ENCODE data around the gene DMPK. TPM values are rescaled to one million over a fixed set of nuclear protein-coding genes. Genes with fewer than 3 reads are reported as not detected.

Gene DMPK
- total RNA-seq = 36.0 TPM

GRCh38 chr19:45782162-45782691 is at the start of gene DMPK:
TSS of gene DMPK (minus strand) at chr19:45782490. CDS start at chr19:45782352, 138 bp downstream.

GRCh38 chr19:45814851-45815480 is 32.7 kb upstream of the DMPK start, which contains the start of gene RSPH6A:
TSS of gene RSPH6A (minus strand) at chr19:45815308. CDS start at chr19:45815176, 132 bp downstream.

GRCh38 chr19:45792470-45793177 is 10.3 kb upstream of the DMPK start, which contains the start of gene DMWD:
TSS of gene DMWD (minus strand) at chr19:45792845. CDS start at chr19:45792756, 89 bp downstream.

GRCh38 chr19:45768984-45769782 is 13.1 kb downstream of the DMPK start, which contains the start of gene SIX5:
TSS of gene SIX5 (minus strand) at chr19:45769252. CDS start at chr19:45768844, 408 bp downstream.

GRCh38 chr19:45733160-45733810 is 49.0 kb downstream of the DMPK start, which contains the start of gene MEIOSIN:
TSS of gene MEIOSIN (plus strand) at chr19:45733439. CDS start at chr19:45735377, 1,938 bp downstream.

GRCh38 chr19:45730368-45731288 is 51.7 kb downstream of the DMPK start, which contains the start of gene FBXO46:
TSS of gene FBXO46 (minus strand) at chr19:45730896. CDS start at chr19:45713495, 17,401 bp downstream.

Other genes with a start within 250 kb of the DMPK start
- gene OPA3, start 197.7 kb downstream of the DMPK start, total RNA-seq = 2.2 TPM
- gene GPR4, start 180.3 kb downstream of the DMPK start, total RNA-seq = 0.31 TPM
- gene EML2, start 143.1 kb downstream of the DMPK start, total RNA-seq = 55.1 TPM
- gene GIPR, start 114.3 kb downstream of the DMPK start, total RNA-seq = 0.31 TPM
- gene SNRPD2, start 90.5 kb downstream of the DMPK start, total RNA-seq = 84.5 TPM
- gene QPCTL, start 89.8 kb downstream of the DMPK start, total RNA-seq = 4.7 TPM
- 14.7 TPM for gene FBXO46, start 51.6 kb downstream of the DMPK start, total RNA-seq
- gene MEIOSIN, start 49.1 kb downstream of the DMPK start, total RNA-seq = not detected
- 0.63 TPM for gene SIX5, start 13.2 kb downstream of the DMPK start, total RNA-seq
- 85.8 TPM for gene DMWD, start 10.4 kb upstream of the DMPK start, total RNA-seq
- gene RSPH6A, start 32.8 kb upstream of the DMPK start, total RNA-seq = 0.31 TPM
- 33.5 TPM for gene SYMPK, start 80.7 kb upstream of the DMPK start, total RNA-seq
- gene FOXA3, start 81.8 kb upstream of the DMPK start, total RNA-seq = not detected
- 28.8 TPM for gene IRF2BP1, start 103.7 kb upstream of the DMPK start, total RNA-seq
- gene MYPOP, start 120.1 kb upstream of the DMPK start, total RNA-seq = 1.9 TPM
- not detected for gene NANOS2, start 132.3 kb upstream of the DMPK start, total RNA-seq
- gene NOVA2, start 191.4 kb upstream of the DMPK start, total RNA-seq = 28.2 TPM
- gene CCDC61, start 213.0 kb upstream of the DMPK start, total RNA-seq = 4.4 TPM
- not detected for gene PGLYRP1, start 240.6 kb upstream of the DMPK start, total RNA-seq